C4-2B (cell line): ENCODE data around the gene HIF1A.
"Not testable (repeated sequence)": the region's sequence is repeated elsewhere in the genome, so short reads cannot be mapped to it uniquely, and the experiment has no call there.

Experiments used
- H3K27ac ChIP-seq: fragments of 450-650 bp; 2 replicates; pipeline ENCODE4 v1.5.1; 2017
- CTCF ChIP-seq: fragments of 450-650 bp; conservative IDR thresholded peaks from 2 replicates; pipeline ENCODE4 v1.5.1; 2017; ENCODE audit warnings: mild to moderate bottlenecking
- ZFX ChIP-seq: fragments of 450-650 bp; IDR thresholded peaks from 2 replicates; pipeline ENCODE4 v1.6.1; 2017

HIF1A gene

GRCh38 chr14:61752626-61753025 is 57.3 kb downstream of the HIF1A start:
- H3K27ac ChIP-seq = no peak overlapping the region
- TF ChIP-seq CTCF = no peak

GRCh38 chr14:61753631-61754030 is 58.3 kb downstream of the HIF1A start:
- TF ChIP-seq CTCF (no peak), ZFX (no peak)
- H3K27ac ChIP-seq = no peak overlapping the region

DNA sequence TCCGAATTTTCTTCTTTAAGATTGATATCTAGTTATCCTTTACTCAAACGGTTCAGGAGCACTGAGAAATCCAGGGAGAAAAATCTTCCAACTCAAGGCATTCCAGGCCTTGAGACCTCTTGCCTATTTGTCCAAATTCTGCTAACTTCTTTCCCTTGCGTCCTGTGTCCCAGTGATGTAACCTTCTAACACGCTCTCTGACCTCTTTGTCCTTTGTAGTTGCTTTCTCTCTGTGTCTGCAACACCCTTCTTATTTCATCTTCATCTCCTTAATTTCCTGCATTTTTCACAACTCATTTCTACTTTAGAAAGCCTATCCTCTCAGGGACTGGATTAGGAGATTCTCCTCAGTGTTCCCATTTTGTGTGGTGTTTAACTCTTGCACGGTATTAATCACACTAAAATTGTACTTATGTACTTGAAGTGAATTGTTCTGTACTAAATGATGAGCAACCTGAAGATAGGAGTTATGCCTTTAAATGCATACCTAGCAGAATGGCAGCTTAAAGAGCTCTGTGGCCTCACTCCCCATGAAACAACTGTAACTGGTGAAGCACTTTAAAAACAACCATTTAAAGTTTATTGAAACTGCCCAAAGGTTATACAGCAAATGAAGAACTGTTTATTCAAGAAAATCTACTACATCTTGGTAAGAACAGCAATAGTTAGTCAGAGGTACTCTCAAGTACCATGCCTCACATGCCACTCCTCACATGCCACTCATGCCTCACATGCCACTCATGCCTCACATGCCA is 59.5 kb downstream of the HIF1A start:
- no peak overlapping the region for H3K27ac ChIP-seq
- TF ChIP-seq ZFX (no peak), CTCF (no peak)

GRCh38 chr14:61755382-61755742 is 60.0 kb downstream of the HIF1A start:
- not testable (repeated sequence) for H3K27ac ChIP-seq

DNA sequence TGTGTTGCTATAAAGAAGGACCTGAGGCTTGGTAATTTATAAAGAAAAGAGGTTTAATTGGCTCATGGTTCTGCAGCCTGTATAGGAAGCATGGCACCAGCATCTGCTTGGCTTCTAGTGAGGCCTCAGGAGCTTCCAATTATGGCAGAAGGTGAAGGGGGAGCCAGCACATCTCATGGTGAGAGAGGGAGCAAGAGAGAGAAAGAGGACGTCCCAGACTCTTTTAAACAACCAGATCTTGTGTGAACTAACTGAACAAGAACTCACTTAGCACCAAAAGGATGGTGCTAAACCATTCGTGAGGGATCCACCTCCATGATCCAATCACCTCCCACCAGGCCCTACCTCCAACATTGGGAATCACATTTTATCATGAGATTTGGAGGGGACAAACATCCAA is 60.8 kb downstream of the HIF1A start:
- TF ChIP-seq CTCF = no peak
- no peak for TF ChIP-seq ZFX
- no peak overlapping the region for H3K27ac ChIP-seq

GRCh38 chr14:61759878-61760277 is 64.6 kb downstream of the HIF1A start:
- no peak overlapping the region for H3K27ac ChIP-seq
- TF ChIP-seq ZFX (no peak), CTCF (no peak)

DNA sequence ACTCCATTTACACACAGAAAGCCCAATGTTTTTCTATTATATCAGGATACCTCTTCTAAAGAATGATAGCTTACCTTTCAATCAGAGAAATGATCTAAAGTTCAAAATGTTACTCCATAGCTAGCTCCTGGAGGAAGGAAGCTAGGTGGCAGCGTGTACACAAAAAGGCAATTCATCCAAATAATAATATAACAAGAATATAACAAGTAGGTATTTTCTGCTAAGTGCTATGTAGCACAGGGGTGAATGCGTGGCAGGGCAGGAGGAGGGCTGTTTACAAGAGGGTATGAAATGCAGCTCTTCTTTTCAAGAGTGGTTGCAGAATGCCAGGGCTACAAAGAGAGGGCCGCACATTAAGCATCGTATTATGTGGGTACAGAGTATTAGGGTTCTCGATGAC is 66.2 kb downstream of the HIF1A start:
- TF ChIP-seq ZFX (no peak), CTCF (0 out of 2 replicates have a peak, but pooled peaks have one; percentile 3)
- H3K27ac ChIP-seq = peak overlapping the region; percentile 67; the same call in 1 of the 2 replicates
